Measurements from ENCODE around the gene HNRNPAB. TPM values are rescaled to one million over a fixed set of nuclear protein-coding genes. Genes with fewer than 3 reads are reported as not detected.
"Not testable (repeated sequence)": the region's sequence is repeated elsewhere in the genome, so short reads cannot be mapped to it uniquely, and the experiment has no call there.

The HNRNPAB gene
- total RNA-seq, 6 experiments from 2014 or later = 153 to 218 (median 197) TPM

DNA sequence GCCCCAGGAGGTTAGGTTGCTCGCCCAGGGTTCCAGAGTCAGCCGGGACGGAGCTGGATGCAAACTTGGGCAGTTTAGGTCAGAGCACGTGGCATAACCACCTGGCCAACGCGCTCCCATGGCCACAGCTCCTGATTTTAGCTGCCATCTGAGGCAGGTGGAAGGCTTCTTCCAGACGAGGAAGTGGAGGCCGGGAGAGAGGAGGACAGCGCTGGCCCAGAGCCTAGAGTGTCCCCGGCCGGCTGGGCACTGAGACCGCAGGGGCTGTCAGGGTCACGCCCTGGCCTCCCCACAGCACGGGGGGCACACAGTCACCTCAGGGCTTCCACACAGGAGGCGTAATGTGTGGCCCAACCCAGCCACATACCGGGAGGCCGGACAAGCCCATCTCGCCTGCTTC is 44.4 kb downstream of the HNRNPAB start:
- Mint-ChIP-seq H3K36me3 (ENCODE audit: low read depth) (no peaks in the 10 kb centered on the region), H3K4me3 (no peak overlapping the region), H3K27me3 (ENCODE audit: insufficient read depth) (peaks cover 8% of the 10 kb centered on the region), H3K4me1 (ENCODE audit: low read depth) (peaks cover 12% of the 10 kb centered on the region), H3K9me3 (no peaks in the 10 kb centered on the region), H3K27ac (no peak overlapping the region)
- no peak for DNase-seq
- TF ChIP-seq, protein P1, sequence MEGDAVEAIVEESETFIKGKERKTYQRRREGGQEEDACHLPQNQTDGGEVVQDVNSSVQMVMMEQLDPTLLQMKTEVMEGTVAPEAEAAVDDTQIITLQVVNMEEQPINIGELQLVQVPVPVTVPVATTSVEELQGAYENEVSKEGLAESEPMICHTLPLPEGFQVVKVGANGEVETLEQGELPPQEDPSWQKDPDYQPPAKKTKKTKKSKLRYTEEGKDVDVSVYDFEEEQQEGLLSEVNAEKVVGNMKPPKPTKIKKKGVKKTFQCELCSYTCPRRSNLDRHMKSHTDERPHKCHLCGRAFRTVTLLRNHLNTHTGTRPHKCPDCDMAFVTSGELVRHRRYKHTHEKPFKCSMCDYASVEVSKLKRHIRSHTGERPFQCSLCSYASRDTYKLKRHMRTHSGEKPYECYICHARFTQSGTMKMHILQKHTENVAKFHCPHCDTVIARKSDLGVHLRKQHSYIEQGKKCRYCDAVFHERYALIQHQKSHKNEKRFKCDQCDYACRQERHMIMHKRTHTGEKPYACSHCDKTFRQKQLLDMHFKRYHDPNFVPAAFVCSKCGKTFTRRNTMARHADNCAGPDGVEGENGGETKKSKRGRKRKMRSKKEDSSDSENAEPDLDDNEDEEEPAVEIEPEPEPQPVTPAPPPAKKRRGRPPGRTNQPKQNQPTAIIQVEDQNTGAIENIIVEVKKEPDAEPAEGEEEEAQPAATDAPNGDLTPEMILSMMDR (IDR thresholded peaks at IDR 0.05) = no peak

DNA sequence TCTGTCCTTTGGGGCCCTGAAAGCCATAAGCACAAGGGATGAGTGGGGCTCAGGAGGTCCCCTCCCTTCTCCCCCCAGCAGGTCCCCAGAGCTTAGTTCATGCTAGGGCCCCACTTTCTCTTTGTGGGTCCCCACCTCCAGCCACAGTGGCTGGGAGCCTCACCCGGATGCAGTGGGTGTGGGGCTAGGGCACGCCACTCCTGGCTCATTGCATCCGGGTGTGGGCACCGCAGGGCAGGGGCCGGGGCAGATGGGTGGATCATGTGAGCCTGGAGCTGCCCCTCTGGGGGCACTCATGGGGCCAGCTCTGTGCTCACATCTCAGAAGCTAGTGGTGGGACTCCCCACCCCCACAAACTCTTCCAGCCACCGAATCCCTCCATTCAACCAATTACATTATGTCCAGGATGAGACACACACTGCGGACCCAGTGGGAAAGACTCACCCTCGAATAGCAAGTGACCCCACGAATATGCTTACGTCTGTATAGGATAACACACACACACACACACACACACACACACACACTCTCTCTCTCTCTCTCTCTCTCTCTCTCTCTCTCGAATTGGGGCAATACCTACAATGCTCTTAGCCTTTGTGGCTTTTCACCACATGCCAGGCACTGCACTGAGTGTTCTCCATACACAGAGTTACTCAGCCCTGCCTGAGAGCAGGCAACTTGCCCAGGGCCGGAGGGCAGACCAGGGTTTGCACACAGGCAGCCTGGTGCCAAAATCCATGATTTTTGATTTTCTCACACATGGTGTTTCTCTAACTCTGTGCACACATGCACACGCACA is 45.1 kb downstream of the HNRNPAB start:
- Mint-ChIP-seq H3K4me1 (ENCODE audit: low read depth) (peaks cover 8% of the 10 kb centered on the region), H3K27me3 (ENCODE audit: insufficient read depth) (peaks cover 7% of the 10 kb centered on the region), H3K4me3 (no peak overlapping the region), H3K9me3 (no peaks in the 10 kb centered on the region), H3K36me3 (ENCODE audit: low read depth) (no peaks in the 10 kb centered on the region), H3K27ac (no peak overlapping the region)
- DNase-seq = peak; percentile 73
- TF ChIP-seq, protein P1 (IDR thresholded peaks at IDR 0.05) = no peak

DNA sequence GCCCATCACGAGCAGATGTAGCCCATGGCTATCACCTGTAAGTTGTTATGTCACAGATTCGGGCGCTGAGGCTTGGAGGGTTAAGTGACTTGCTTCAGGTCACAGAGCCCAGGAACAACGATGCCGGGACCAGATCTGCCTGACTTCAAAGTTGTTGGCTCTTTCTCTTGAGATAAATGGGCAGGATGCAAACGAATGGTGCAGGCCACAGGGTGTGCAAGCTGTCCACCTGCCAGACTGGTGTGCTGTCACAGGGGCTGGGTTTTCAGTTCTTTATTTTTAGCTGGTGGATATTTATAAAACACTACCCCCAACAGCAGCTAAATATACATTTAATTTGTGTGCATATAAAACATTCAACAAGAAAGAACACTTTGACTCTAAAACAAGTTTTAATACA is 45.9 kb downstream of the HNRNPAB start:
- peaks cover 7% of the 10 kb centered on the region for H3K27me3 Mint-ChIP-seq (ENCODE audit: insufficient read depth)
- no peak overlapping the region for H3K4me3 Mint-ChIP-seq
- H3K36me3 Mint-ChIP-seq (ENCODE audit: low read depth) = no peaks in the 10 kb centered on the region
- TF ChIP-seq, protein P1 (IDR thresholded peaks at IDR 0.05) = no peak
- H3K4me1 Mint-ChIP-seq (ENCODE audit: low read depth) = peaks cover 7% of the 10 kb centered on the region
- H3K9me3 Mint-ChIP-seq = no peaks in the 10 kb centered on the region
- H3K27ac Mint-ChIP-seq = no peak overlapping the region
- DNase-seq = no peak

DNA sequence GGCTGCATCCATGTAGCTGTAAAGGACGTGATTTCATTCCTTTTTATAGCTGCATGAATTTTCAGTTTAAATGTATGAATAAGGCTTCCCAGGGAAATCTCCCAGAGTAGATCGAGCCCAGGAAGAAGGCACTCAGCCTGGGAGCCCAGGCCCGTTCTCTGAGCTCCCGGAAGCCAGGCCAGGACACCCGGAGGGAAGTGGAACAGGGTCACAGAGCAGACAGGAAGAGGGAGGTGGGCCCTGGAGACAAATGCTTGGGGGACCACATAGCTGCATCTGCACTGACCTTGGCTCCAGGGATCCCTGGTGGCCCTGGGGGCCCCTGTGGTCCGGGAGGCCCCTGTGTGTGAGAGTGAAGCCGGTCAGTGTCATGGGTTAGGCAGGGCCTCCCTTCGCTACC is 47.9 kb downstream of the HNRNPAB start:
- Mint-ChIP-seq H3K27ac (no peak overlapping the region), H3K36me3 (ENCODE audit: low read depth) (no peaks in the 10 kb centered on the region), H3K4me1 (ENCODE audit: low read depth) (peaks cover 7% of the 10 kb centered on the region), H3K27me3 (ENCODE audit: insufficient read depth) (peaks cover 7% of the 10 kb centered on the region), H3K4me3 (no peak overlapping the region), H3K9me3 (no peaks in the 10 kb centered on the region)
- TF ChIP-seq, protein P1 (IDR thresholded peaks at IDR 0.05) = no peak
- DNase-seq = no peak

DNA sequence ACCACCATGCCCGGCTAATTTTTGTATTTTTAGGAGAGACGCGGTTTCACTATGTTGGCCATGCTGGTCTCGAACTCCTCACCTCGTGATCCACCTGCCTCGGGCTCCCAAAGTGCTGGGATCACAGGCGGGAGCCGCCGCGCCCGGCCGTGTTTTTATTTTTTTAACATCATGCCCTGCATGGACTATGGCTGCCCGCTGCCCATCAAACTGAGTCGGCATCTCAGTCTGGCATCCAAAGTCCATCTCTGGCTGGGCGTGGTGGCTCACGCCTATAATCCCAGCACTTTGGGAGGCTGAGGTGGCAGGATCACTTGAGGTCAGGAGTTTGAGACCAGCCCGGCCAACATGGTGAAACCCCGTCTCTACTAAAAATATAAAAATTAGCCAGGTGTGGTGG is 49.3 kb downstream of the HNRNPAB start:
- not testable (repeated sequence) for H3K4me1 Mint-ChIP-seq (ENCODE audit: low read depth); H3K36me3 Mint-ChIP-seq (ENCODE audit: low read depth); H3K27ac Mint-ChIP-seq; H3K27me3 Mint-ChIP-seq (ENCODE audit: insufficient read depth); DNase-seq; H3K9me3 Mint-ChIP-seq; H3K4me3 Mint-ChIP-seq

DNA sequence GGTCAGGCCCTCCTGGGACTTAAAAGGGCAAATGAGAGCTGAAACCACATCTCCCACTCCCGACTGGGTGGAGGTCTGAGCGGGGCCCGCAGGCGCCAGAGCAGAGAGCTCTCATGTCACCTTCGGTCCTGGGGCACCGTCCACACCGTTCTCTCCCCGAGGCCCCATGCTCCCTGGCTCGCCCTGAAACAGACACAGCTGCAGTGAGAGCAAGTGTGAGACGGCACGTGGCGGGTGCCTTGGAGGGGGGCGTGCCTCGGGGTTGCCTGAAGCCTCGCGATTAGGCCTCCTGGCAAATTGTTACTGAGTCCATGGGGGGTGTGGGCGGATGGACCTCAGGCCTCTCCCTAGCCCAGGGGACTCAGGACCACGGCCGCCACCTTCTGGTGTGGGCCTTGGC is 52.4 kb downstream of the HNRNPAB start:
- H3K36me3 Mint-ChIP-seq (ENCODE audit: low read depth) = no peaks in the 10 kb centered on the region
- no peak overlapping the region for H3K27ac Mint-ChIP-seq
- H3K4me1 Mint-ChIP-seq (ENCODE audit: low read depth) = no peaks in the 10 kb centered on the region
- DNase-seq = no peak
- peaks cover 7% of the 10 kb centered on the region for H3K27me3 Mint-ChIP-seq (ENCODE audit: insufficient read depth)
- no peak overlapping the region for H3K4me3 Mint-ChIP-seq
- no peaks in the 10 kb centered on the region; the same call in 1 of the 2 replicates for H3K9me3 Mint-ChIP-seq
- TF ChIP-seq, protein P1 (IDR thresholded peaks at IDR 0.05) = no peak

All from HFFc6 (cell line).